Trophoblast cell (in vitro differentiated cells and primary cell): ENCODE data around the gene RUFY1.
"Not testable (repeated sequence)": the region's sequence is repeated elsewhere in the genome, so short reads cannot be mapped to it uniquely, and the experiment has no call there.

Experiments
- DNase-seq, 2 donors: peaks; one replicate each; pipeline ENCODE4 v3.0.0-alpha.2; 2016
- H2AFZ ChIP-seq: 2 replicates; pipeline ENCODE4 v1.6.1; 2013; ENCODE audit warnings: low read length, moderate library complexity, mild to moderate bottlenecking; ENCODE audit not compliant: insufficient read depth, poor library complexity
- H2AK5ac ChIP-seq: 2 replicates; pipeline ENCODE4 v1.6.1; 2013; ENCODE audit warnings: mild to moderate bottlenecking, low read length
- H2BK120ac ChIP-seq: 2 replicates; pipeline ENCODE4 v1.6.1; 2013; ENCODE audit warnings: low read length, mild to moderate bottlenecking, moderate library complexity; ENCODE audit not compliant: insufficient read depth, poor library complexity
- H2BK12ac ChIP-seq: 2 replicates; pipeline ENCODE4 v1.6.1; 2013; ENCODE audit warnings: mild to moderate bottlenecking, low read length, moderate library complexity
- H2BK5ac ChIP-seq: 2 replicates; pipeline ENCODE4 v1.6.1; 2013; ENCODE audit warnings: low read length, low read depth, moderate library complexity, mild to moderate bottlenecking; ENCODE audit not compliant: poor library complexity
- H3K14ac ChIP-seq: 2 replicates; pipeline ENCODE4 v1.6.1; 2013; ENCODE audit warnings: mild to moderate bottlenecking, low read length
- H3K18ac ChIP-seq: 2 replicates; pipeline ENCODE4 v1.6.1; 2013; ENCODE audit warnings: mild to moderate bottlenecking, low read length
- H3K23ac ChIP-seq: 2 replicates; pipeline ENCODE4 v1.6.1; 2013; ENCODE audit warnings: low read length
- H3K27ac ChIP-seq: 2 replicates; pipeline ENCODE4 v1.5.1; 2013; ENCODE audit warnings: low read depth, mild to moderate bottlenecking, inconsistent platforms, low read length, moderate library complexity
- H3K27me3 ChIP-seq: 2 replicates; pipeline ENCODE4 v1.6.1; 2013; ENCODE audit warnings: inconsistent platforms, mild to moderate bottlenecking, low read length, moderate library complexity; ENCODE audit not compliant: insufficient read depth
- H3K36me3 ChIP-seq, 2 experiments: 1 replicate in 1 of 2; 2 replicates in 1 of 2; pipeline ENCODE4 v1.6.1; 2013; ENCODE audit warnings: low read length in 2 of 2, mild to moderate bottlenecking in 2 of 2, moderate library complexity in 1 of 2; ENCODE audit not compliant: insufficient read depth in 2 of 2, control insufficient read depth in 1 of 2
- H3K4ac ChIP-seq: 2 replicates; pipeline ENCODE4 v1.6.1; 2013; ENCODE audit warnings: low read depth, mild to moderate bottlenecking, low read length, moderate library complexity
- H3K4me1 ChIP-seq, 2 experiments: 1 replicate in 1 of 2; 2 replicates in 1 of 2; pipeline ENCODE4 v1.6.1; 2013; ENCODE audit warnings: low read length in 2 of 2, mild to moderate bottlenecking in 2 of 2, moderate library complexity in 1 of 2; ENCODE audit not compliant: insufficient read depth in 2 of 2, control insufficient read depth in 1 of 2
- H3K4me2 ChIP-seq: 2 replicates; pipeline ENCODE4 v1.6.1; 2013; ENCODE audit warnings: inconsistent platforms, mild to moderate bottlenecking, low read length, moderate library complexity
- H3K4me3 ChIP-seq: 2 replicates; pipeline ENCODE4 v1.5.1; 2013; ENCODE audit warnings: mild to moderate bottlenecking, low read depth, low read length, inconsistent platforms
- H3K79me1 ChIP-seq: one replicate; pipeline ENCODE4 v1.6.1; 2013; ENCODE audit warnings: low read length
- H3K79me2 ChIP-seq: 2 replicates; pipeline ENCODE4 v1.6.1; 2013; ENCODE audit warnings: low read length, mild to moderate bottlenecking; ENCODE audit not compliant: control insufficient read depth, insufficient read depth, poor library complexity
- H3K9ac ChIP-seq: 2 replicates; pipeline ENCODE4 v1.6.1; 2013; ENCODE audit warnings: mild to moderate bottlenecking, low read length
- H3K9me3 ChIP-seq: 2 replicates; pipeline ENCODE4 v1.6.1; 2013; ENCODE audit warnings: low read depth, mild to moderate bottlenecking, control low read depth, inconsistent platforms, low read length; ENCODE audit not compliant: insufficient read depth
- H4K12ac ChIP-seq: 2 replicates; pipeline ENCODE4 v1.6.1; 2013; ENCODE audit warnings: low read depth, mild to moderate bottlenecking, low read length, moderate library complexity
- H4K8ac ChIP-seq: 2 replicates; pipeline ENCODE4 v1.6.1; 2013; ENCODE audit warnings: low read depth, mild to moderate bottlenecking, low read length, moderate library complexity
- H4K91ac ChIP-seq: one replicate; pipeline ENCODE4 v1.6.1; 2013; ENCODE audit warnings: low read depth, mild to moderate bottlenecking, low read length, moderate library complexity
- WGBS: extraction: QIAGEN DNeasy Blood & Tissue Kit; methylation state at CpG from one replicate; pipeline ENCODE4 v1.1.7; 2013; ENCODE audit warnings: missing lambda C conversion rate; ENCODE audit not compliant: insufficient read length, insufficient coverage; ENCODE audit errors: extremely low coverage; 5-methylcytosine and 5-hydroxymethylcytosine counted together

RUFY1 gene

DNA sequence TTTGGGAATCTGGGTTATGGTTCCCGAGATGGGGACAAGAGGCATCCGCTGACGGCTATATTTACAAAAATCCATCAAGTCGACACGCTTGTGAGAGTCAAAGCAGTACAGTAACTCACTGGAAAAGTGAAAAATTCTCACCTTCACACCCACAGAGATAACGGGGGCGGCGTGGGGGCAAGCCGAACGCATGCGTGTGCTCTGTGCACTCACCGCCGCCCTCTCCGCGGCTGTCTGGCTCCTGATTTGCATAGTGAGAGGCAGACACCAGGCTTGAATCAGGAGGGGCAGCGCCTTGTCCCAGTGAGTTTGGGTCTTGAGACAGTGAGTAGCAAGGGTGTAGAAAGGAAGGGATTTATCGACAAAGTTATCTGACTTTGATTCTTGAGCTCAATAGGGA is 32.0 kb upstream of the RUFY1 start:
- H3K27ac ChIP-seq, H2AK5ac ChIP-seq, H2BK12ac ChIP-seq, H3K4me3 ChIP-seq, H3K18ac ChIP-seq, H4K8ac ChIP-seq, H3K79me1 ChIP-seq, H3K36me3 ChIP-seq, H2BK5ac ChIP-seq, H3K9me3 ChIP-seq, H3K14ac ChIP-seq, H3K27me3 ChIP-seq, H3K79me2 ChIP-seq, H4K91ac ChIP-seq, H2BK120ac ChIP-seq, H3K23ac ChIP-seq, DNase-seq, H2AFZ ChIP-seq, H4K12ac ChIP-seq, H3K4me1 ChIP-seq, H3K4me2 ChIP-seq, H3K4ac ChIP-seq, H3K9ac ChIP-seq: not testable (repeated sequence)
- no CpG with 5 or more reads among the region's 17 CpGs for WGBS

DNA sequence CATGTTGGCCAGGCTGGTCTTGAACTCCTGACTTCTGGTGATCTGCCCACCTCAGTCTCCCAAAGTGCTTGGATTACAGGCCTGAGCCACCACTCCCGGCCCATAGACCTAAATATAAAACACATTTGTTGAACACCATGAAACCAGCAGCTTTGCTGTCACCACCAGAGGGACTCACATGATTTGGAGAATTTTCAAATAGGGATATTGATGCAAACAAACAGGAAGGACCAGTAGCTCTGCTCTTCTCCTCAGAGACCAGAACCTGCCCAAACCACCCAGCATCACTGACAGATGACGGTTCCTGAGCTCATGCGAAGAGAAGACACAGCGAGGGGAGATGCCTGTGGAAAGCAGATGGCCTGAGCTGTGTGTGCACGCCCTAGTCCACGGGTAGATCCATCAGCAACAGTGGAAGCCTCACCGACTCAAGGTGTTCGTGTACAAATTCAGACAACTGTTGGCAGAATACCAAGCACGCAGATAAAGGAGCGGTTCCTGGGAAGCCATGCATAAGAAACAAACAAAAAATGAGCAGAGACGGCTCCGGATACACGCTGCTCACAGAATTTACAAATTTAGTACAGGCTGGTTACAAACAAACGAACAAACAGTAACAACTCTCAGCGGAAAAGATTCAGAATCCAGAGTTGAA is 30.8 kb upstream of the RUFY1 start:
- not testable (repeated sequence) for H3K9ac ChIP-seq, H3K4ac ChIP-seq, H3K36me3 ChIP-seq, H3K79me1 ChIP-seq, H4K12ac ChIP-seq, H3K4me2 ChIP-seq, H2BK12ac ChIP-seq, H4K8ac ChIP-seq, H3K79me2 ChIP-seq, H3K27me3 ChIP-seq, H2AFZ ChIP-seq, H3K27ac ChIP-seq, H3K4me1 ChIP-seq, H3K18ac ChIP-seq, H2BK120ac ChIP-seq, H3K4me3 ChIP-seq, H3K9me3 ChIP-seq, H3K14ac ChIP-seq, H2BK5ac ChIP-seq, H3K23ac ChIP-seq, H2AK5ac ChIP-seq, H4K91ac ChIP-seq
- WGBS: no CpG with 5 or more reads among the region's 15 CpGs
- peak; percentile 33 to 53 for DNase-seq

GRCh38 chr5:179522107-179522506 is 28.2 kb upstream of the RUFY1 start:
- H3K14ac ChIP-seq: not testable (repeated sequence)
- WGBS: no CpG with 5 or more reads among the region's 5 CpGs

DNA sequence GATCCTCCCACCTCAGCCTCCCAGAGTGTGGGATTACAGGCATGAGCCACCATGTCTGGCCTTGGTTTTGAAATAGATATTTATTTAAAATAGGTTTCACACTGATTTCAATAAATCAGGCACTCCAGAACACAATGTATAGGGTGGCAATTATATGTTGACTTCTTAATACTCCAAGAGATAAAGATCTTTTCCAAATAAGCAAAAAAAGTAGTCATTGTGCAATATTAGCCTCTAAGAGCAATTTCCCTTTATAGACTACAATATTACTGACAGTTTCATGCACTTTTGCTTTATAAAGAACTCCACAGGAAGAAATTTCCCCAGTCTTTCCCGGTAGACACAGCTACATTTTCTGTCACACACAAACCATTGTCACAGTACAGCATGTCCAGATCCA is 23.4 kb upstream of the RUFY1 start:
- Histone ChIP-seq H2AFZ (no peak overlapping the region), H3K27ac (no peak overlapping the region), H3K18ac (no peak overlapping the region), H2BK120ac (no peak overlapping the region), H3K9ac (no peak overlapping the region), H2AK5ac (no peak overlapping the region), H3K79me2 (peaks cover 1% of the 10 kb centered on the region), H4K91ac (no peak overlapping the region), H3K14ac (no peak overlapping the region), H3K23ac (peak overlapping the region; percentile 38), H3K9me3 (peaks cover 1% of the 10 kb centered on the region), H3K4me1 (peaks cover 0 to 6% of the 10 kb centered on the region in 2 experiments), H4K8ac (no peak overlapping the region), H3K27me3 (no peaks in the 10 kb centered on the region), H3K36me3 (no peaks in the 10 kb centered on the region), H4K12ac (no peak overlapping the region), H3K79me1 (peaks cover 2% of the 10 kb centered on the region), H2BK5ac (no peak overlapping the region), H3K4ac (no peak overlapping the region), H2BK12ac (no peak overlapping the region), H3K4me3 (no peak overlapping the region), H3K4me2 (no peak overlapping the region)
- DNase-seq: no peak
- no CpG with 5 or more reads among the region's 1 CpG for WGBS

More at GRCh38 chr5:179522107-179522506, 28.2 kb upstream of the RUFY1 start:
- DNase-seq, H3K9me3 ChIP-seq, H3K23ac ChIP-seq, H3K9ac ChIP-seq, H3K27me3 ChIP-seq, H2BK120ac ChIP-seq, H2AFZ ChIP-seq, H3K79me1 ChIP-seq, H3K27ac ChIP-seq, H2AK5ac ChIP-seq, H4K12ac ChIP-seq, H3K4me1 ChIP-seq, H3K18ac ChIP-seq, H3K4me3 ChIP-seq, H4K91ac ChIP-seq, H2BK5ac ChIP-seq, H3K4me2 ChIP-seq, H3K36me3 ChIP-seq, H3K4ac ChIP-seq, H2BK12ac ChIP-seq, H4K8ac ChIP-seq, H3K79me2 ChIP-seq: not testable (repeated sequence)
